Large intestine (tissue), 3 donors: ENCODE results near the gene PLXNA4. TPM values are rescaled to one million over a fixed set of nuclear protein-coding genes. Genes with fewer than 3 reads are reported as not detected.

Experiments used
- DNase-seq, 2 donors: peaks; one replicate each; pipeline versions ENCODE4 v3.0.0 to v3.0.0-alpha.2; 2013
- H3K27ac ChIP-seq: one replicate; pipeline ENCODE4 v1.5.1; 2013; ENCODE audit warnings: low read length
- H3K27me3 ChIP-seq: 2 replicates; pipeline ENCODE4 v1.6.1; 2013; ENCODE audit warnings: low read length; ENCODE audit not compliant: control insufficient read depth, insufficient read depth
- H3K36me3 ChIP-seq: 2 replicates; pipeline ENCODE4 v1.6.1; 2013; ENCODE audit warnings: low read length; ENCODE audit not compliant: control insufficient read depth, insufficient read depth
- H3K4me1 ChIP-seq: one replicate; pipeline ENCODE4 v1.6.1; 2013; ENCODE audit warnings: low read length; ENCODE audit not compliant: control insufficient read depth, insufficient read depth
- H3K4me3 ChIP-seq: one replicate; pipeline ENCODE4 v1.5.1; 2013; ENCODE audit warnings: low read length
- H3K9me3 ChIP-seq: one replicate; pipeline ENCODE4 v1.6.1; 2013; ENCODE audit warnings: mild to moderate bottlenecking, low read depth, low read length, moderate library complexity; ENCODE audit not compliant: control insufficient read depth
- WGBS: methylation state at CpG from one replicate; pipeline ENCODE4 v1.1.5; 2013; ENCODE audit warnings: low lambda C conversion rate; ENCODE audit not compliant: insufficient coverage; 5-methylcytosine and 5-hydroxymethylcytosine counted together
- polyA plus RNA-seq: library from polyadenylated mRNA; unstranded; fragments of 120-200 nt; gene quantifications from one replicate; pipeline ENCODE4 v1.2.1, GENCODE V29; 2013

Gene PLXNA4
- polyA plus RNA-seq, 1 donor, result 3.2 TPM

- Histone ChIP-seq H3K4me3 (no peak overlapping the region), H3K9me3 (no peaks in the 10 kb centered on the region), H3K27me3 (peaks cover 2% of the 10 kb centered on the region), H3K27ac (no peak overlapping the region), H3K36me3 (no peaks in the 10 kb centered on the region), H3K4me1 (no peaks in the 10 kb centered on the region)
- no peak for DNase-seq
- WGBS, result no CpG with 5 or more reads among the region's 3 CpGs
These were observed 336.0 kb downstream of the PLXNA4 start for GRCh38 chr7:132240262-132240661.

GRCh38 chr7:132239422-132239994, 336.8 kb downstream of the PLXNA4 start:
- Histone ChIP-seq H3K4me3 (no peak overlapping the region), H3K9me3 (no peaks in the 10 kb centered on the region), H3K4me1 (no peaks in the 10 kb centered on the region), H3K27me3 (peaks cover 2% of the 10 kb centered on the region), H3K27ac (no peak overlapping the region), H3K36me3 (no peaks in the 10 kb centered on the region)
- no peak for DNase-seq
- WGBS, result no CpG with 5 or more reads among the region's 5 CpGs

GRCh38 chr7:132234711-132235110, 341.6 kb downstream of the PLXNA4 start:
- Histone ChIP-seq H3K9me3 (no peaks in the 10 kb centered on the region), H3K4me1 (no peaks in the 10 kb centered on the region), H3K27ac (no peak overlapping the region), H3K36me3 (no peaks in the 10 kb centered on the region), H3K4me3 (no peak overlapping the region), H3K27me3 (no peaks in the 10 kb centered on the region)
- no peak for DNase-seq

GRCh38 chr7:132232406-132232805, 343.9 kb downstream of the PLXNA4 start:
- WGBS, result no CpG with 5 or more reads among the region's 3 CpGs
- DNase-seq, result no peak
- H3K4me3 ChIP-seq, result no peak overlapping the region
- H3K27ac ChIP-seq, result no peak overlapping the region
- no peaks in the 10 kb centered on the region for H3K9me3 ChIP-seq
- H3K36me3 ChIP-seq, result no peaks in the 10 kb centered on the region
- no peaks in the 10 kb centered on the region for H3K27me3 ChIP-seq
- no peaks in the 10 kb centered on the region for H3K4me1 ChIP-seq

GRCh38 chr7:132230462-132230861, 345.8 kb downstream of the PLXNA4 start:
- no peaks in the 10 kb centered on the region for H3K9me3 ChIP-seq
- WGBS, result no CpG with 5 or more reads among the region's 7 CpGs
- H3K27ac ChIP-seq, result no peak overlapping the region
- no peaks in the 10 kb centered on the region for H3K27me3 ChIP-seq
- H3K4me3 ChIP-seq, result no peak overlapping the region
- H3K36me3 ChIP-seq, result no peaks in the 10 kb centered on the region
- no peak for DNase-seq
- H3K4me1 ChIP-seq, result no peaks in the 10 kb centered on the region

GRCh38 chr7:132228240-132228639, 348.0 kb downstream of the PLXNA4 start:
- Histone ChIP-seq H3K9me3 (no peaks in the 10 kb centered on the region), H3K36me3 (no peaks in the 10 kb centered on the region), H3K4me3 (no peak overlapping the region), H3K27ac (no peak overlapping the region), H3K27me3 (no peaks in the 10 kb centered on the region), H3K4me1 (no peaks in the 10 kb centered on the region)
- no CpG with 5 or more reads among the region's 14 CpGs for WGBS
- DNase-seq, result no peak

GRCh38 chr7:132226957-132227290, 349.3 kb downstream of the PLXNA4 start:
- no peak for DNase-seq
- Histone ChIP-seq H3K4me3 (no peak overlapping the region), H3K9me3 (no peaks in the 10 kb centered on the region), H3K27me3 (no peaks in the 10 kb centered on the region), H3K27ac (no peak overlapping the region), H3K4me1 (no peaks in the 10 kb centered on the region), H3K36me3 (no peaks in the 10 kb centered on the region)
- WGBS, result no CpG with 5 or more reads among the region's 3 CpGs

GRCh38 chr7:132226046-132226956, 350.0 kb downstream of the PLXNA4 start:
- H3K4me1 ChIP-seq, result no peaks in the 10 kb centered on the region
- no peaks in the 10 kb centered on the region for H3K9me3 ChIP-seq
- DNase-seq, result no peak
- H3K4me3 ChIP-seq, result no peak overlapping the region
- H3K36me3 ChIP-seq, result no peaks in the 10 kb centered on the region
- 80% methylated on average over 1 of the region's 11 CpGs for WGBS
- no peaks in the 10 kb centered on the region for H3K27me3 ChIP-seq
- H3K27ac ChIP-seq, result no peak overlapping the region

GRCh38 chr7:132225216-132226030, 350.8 kb downstream of the PLXNA4 start:
- WGBS, result no CpG with 5 or more reads among the region's 8 CpGs
- no peaks in the 10 kb centered on the region for H3K4me1 ChIP-seq
- no peak overlapping the region for H3K4me3 ChIP-seq
- no peaks in the 10 kb centered on the region for H3K9me3 ChIP-seq
- H3K27ac ChIP-seq, result no peak overlapping the region
- H3K36me3 ChIP-seq, result no peaks in the 10 kb centered on the region
- no peaks in the 10 kb centered on the region for H3K27me3 ChIP-seq
- DNase-seq, result no peak

GRCh38 chr7:132221356-132221755, 354.9 kb downstream of the PLXNA4 start:
- Histone ChIP-seq H3K4me3 (no peak overlapping the region), H3K27me3 (no peaks in the 10 kb centered on the region), H3K4me1 (no peaks in the 10 kb centered on the region), H3K27ac (no peak overlapping the region), H3K36me3 (no peaks in the 10 kb centered on the region), H3K9me3 (no peaks in the 10 kb centered on the region)
- no peak for DNase-seq
